ENCODE results near the gene TP53I11. TPM values are rescaled to one million over a fixed set of nuclear protein-coding genes. Genes with fewer than 3 reads are reported as not detected.

Gene TP53I11
- total RNA-seq, 1 donor from 2014 or later: 19.8 TPM

DNA sequence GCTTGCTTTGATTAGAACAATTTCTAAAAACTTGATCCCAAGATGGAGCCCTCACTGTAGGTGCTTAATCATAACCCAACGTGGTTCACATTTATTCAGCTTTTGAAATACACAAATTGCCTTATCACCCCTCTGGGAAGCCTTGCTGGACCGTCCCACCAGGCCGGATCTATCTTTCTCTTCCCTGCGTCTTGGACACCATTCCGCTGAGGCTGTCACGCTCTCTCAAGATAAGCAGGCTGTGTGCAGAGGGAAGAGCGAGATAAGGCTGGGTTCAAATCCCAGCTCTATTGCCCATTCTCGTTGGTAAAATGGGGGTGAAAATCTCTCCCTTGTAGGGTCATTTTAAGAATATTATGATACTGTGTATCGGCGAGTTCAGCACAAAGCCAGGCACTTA, 20.5 kb upstream of the TP53I11 start:
- TF ChIP-seq, protein P1, sequence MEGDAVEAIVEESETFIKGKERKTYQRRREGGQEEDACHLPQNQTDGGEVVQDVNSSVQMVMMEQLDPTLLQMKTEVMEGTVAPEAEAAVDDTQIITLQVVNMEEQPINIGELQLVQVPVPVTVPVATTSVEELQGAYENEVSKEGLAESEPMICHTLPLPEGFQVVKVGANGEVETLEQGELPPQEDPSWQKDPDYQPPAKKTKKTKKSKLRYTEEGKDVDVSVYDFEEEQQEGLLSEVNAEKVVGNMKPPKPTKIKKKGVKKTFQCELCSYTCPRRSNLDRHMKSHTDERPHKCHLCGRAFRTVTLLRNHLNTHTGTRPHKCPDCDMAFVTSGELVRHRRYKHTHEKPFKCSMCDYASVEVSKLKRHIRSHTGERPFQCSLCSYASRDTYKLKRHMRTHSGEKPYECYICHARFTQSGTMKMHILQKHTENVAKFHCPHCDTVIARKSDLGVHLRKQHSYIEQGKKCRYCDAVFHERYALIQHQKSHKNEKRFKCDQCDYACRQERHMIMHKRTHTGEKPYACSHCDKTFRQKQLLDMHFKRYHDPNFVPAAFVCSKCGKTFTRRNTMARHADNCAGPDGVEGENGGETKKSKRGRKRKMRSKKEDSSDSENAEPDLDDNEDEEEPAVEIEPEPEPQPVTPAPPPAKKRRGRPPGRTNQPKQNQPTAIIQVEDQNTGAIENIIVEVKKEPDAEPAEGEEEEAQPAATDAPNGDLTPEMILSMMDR (IDR thresholded peaks at IDR 0.05; ENCODE audit: insufficient read depth, low read length, poor library complexity, severe bottlenecking): no peak
- Histone ChIP-seq H3K27me3 (ENCODE audit: control insufficient read depth, insufficient read depth, low read length) (peaks cover 21% of the 10 kb centered on the region), H3K4me3 (ENCODE audit: low read depth, low read length) (no peak overlapping the region), H3K36me3 (ENCODE audit: control insufficient read depth, insufficient read depth, low read length) (no peaks in the 10 kb centered on the region)
- DNase-seq (ENCODE audit: low read depth): no peak

DNA sequence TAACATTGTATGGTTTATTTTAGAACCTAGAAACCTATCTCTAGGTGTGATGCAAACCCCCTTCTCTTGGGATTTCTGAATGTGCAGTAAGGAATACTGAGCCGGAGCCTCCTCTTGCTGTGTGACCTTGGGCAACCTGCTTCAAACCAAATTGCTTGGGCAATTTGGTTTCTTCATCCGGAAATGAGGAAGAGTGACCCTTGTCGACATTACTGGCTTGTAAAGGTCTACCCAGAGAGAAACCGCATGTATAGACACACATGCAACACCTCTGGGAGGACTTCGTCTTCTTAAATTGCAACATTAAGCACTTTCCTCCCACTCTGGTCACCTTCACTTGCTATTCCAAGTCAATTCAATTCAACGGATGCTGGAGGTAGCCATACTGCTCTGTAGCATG, 19.6 kb upstream of the TP53I11 start:
- DNase-seq (ENCODE audit: low read depth): no peak
- TF ChIP-seq, protein P1 (IDR thresholded peaks at IDR 0.05; ENCODE audit: insufficient read depth, low read length, poor library complexity, severe bottlenecking): no peak
- Histone ChIP-seq H3K36me3 (ENCODE audit: control insufficient read depth, insufficient read depth, low read length) (no peaks in the 10 kb centered on the region), H3K27me3 (ENCODE audit: control insufficient read depth, insufficient read depth, low read length) (peaks cover 21% of the 10 kb centered on the region), H3K4me3 (ENCODE audit: low read depth, low read length) (no peak overlapping the region)

DNA sequence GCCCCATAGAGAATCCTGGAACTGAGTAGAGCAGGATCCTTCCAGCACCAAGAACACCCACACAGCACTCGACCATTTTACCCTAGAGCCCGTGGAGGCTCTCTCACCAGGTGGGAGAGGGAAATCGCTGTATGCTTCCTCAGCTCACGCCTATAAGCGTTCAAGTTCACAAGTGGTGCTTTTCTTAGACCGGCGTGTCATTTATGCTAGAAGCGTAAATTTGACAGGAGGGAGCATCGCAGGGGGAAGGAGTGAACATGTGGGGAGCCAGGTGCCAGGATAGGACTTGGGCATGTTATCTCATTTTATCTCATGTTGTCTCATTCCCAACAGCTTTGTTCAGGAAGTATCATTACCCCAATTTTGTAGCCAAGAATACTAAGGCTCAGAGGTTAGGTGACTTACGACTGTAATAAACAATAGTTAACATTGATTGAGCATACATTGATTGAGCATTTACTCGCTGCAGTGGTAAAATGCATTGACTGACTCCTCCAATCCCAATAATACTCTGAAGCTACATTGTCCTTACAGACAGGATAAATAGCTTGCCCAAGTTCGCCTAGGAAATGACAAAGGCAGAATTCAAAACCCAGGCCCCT, 19.1 kb upstream of the TP53I11 start:
- TF ChIP-seq, protein P1 (IDR thresholded peaks at IDR 0.05; ENCODE audit: insufficient read depth, low read length, poor library complexity, severe bottlenecking): no peak
- H3K36me3 ChIP-seq (ENCODE audit: control insufficient read depth, insufficient read depth, low read length): no peaks in the 10 kb centered on the region
- H3K4me3 ChIP-seq (ENCODE audit: low read depth, low read length): no peak overlapping the region
- no peak for DNase-seq (ENCODE audit: low read depth)
- peaks cover 22% of the 10 kb centered on the region for H3K27me3 ChIP-seq (ENCODE audit: control insufficient read depth, insufficient read depth, low read length)

DNA sequence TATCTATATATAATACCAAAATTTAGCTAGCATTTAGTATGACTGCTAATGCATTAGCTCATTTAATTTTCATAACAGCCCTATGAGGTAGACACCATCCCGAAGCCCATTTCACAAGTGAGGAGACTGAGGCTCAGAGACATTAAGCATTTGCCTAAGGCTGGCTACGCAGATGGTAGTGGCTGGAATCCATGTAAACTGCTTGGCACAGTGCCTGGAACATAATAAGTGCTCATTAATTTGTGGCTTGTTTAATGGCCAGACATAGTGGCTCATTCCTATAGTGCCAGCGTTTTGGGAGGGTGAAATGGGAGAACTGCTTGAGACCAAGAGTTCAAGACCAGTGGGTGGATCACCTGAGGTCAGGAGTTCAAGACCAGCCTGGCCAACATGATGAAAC, 17.8 kb upstream of the TP53I11 start:
- no peaks in the 10 kb centered on the region for H3K36me3 ChIP-seq (ENCODE audit: control insufficient read depth, insufficient read depth, low read length)

DNA sequence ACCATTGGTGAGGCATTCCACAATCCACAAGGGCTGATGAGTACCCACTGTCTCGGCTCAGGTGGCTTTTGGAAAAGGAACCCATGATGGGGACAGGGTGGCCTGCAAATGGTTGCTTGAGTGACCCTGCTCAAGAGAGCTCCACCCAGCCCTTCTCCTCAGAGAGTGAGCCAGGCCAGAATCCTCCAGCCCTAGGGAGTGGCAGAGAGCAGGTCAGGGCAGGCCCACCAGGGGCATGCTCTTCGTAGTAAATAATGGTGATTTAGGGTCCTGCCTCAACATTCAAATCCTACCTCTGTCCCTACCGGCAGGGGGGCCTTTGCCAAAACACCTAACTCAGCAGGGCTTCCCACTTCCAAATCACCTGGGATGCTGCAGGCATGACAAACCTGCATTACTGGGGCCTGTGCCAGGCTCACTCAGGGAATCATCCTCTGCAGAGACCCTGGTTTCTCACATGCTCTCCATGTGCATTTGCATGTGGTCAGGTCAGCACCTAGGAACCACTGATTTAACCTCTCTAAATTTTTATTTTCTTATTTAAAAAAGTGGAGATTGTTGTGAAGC, 17.3 kb upstream of the TP53I11 start:
- Histone ChIP-seq H3K27me3 (ENCODE audit: control insufficient read depth, insufficient read depth, low read length) (peaks cover 25% of the 10 kb centered on the region), H3K4me3 (ENCODE audit: low read depth, low read length) (no peak overlapping the region), H3K36me3 (ENCODE audit: control insufficient read depth, insufficient read depth, low read length) (no peaks in the 10 kb centered on the region)
- TF ChIP-seq, protein P1 (IDR thresholded peaks at IDR 0.05; ENCODE audit: insufficient read depth, low read length, poor library complexity, severe bottlenecking): no peak
- no peak for DNase-seq (ENCODE audit: low read depth)

More for the DNA sequence above, 17.8 kb upstream of the TP53I11 start:
- Histone ChIP-seq H3K4me3 (ENCODE audit: low read depth, low read length) (no peak overlapping the region), H3K27me3 (ENCODE audit: control insufficient read depth, insufficient read depth, low read length) (peaks cover 22% of the 10 kb centered on the region)
- TF ChIP-seq, protein P1 (IDR thresholded peaks at IDR 0.05; ENCODE audit: insufficient read depth, low read length, poor library complexity, severe bottlenecking): no peak
- no peak for DNase-seq (ENCODE audit: low read depth)

DNA sequence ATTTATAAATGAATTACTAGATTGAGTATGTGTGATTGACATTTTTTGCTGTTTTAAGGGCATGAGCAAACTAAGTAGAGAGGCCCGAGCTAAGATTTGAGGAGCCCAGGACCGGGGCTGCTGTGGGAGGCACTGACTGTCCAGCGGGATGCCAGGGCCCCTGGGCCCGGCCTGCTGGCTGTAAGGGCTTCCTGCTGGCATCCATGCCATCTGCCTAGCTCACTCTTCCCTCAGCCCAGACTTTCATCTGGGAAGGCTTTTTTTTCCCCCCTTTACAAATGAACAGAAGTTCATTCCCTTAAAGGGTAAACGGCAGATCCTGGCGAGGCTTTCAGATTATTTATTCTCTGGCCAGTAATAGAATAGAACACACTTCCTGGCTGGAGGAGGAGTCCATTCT, 16.0 kb upstream of the TP53I11 start:
- H3K4me3 ChIP-seq (ENCODE audit: low read depth, low read length): no peak overlapping the region
- peaks cover 16% of the 10 kb centered on the region for H3K27me3 ChIP-seq (ENCODE audit: control insufficient read depth, insufficient read depth, low read length)
- H3K36me3 ChIP-seq (ENCODE audit: control insufficient read depth, insufficient read depth, low read length): no peaks in the 10 kb centered on the region
- DNase-seq (ENCODE audit: low read depth): no peak
- TF ChIP-seq, protein P1 (IDR thresholded peaks at IDR 0.05; ENCODE audit: insufficient read depth, low read length, poor library complexity, severe bottlenecking): no peak

All from kidney epithelial cell (primary cell).